Measurements from ENCODE around the gene FCHSD1. TPM values are rescaled to one million over a fixed set of nuclear protein-coding genes. Genes with fewer than 3 reads are reported as not detected.

Gene FCHSD1
- total RNA-seq, 1 donor: 22.4 TPM

GRCh38 chr5:141695627-141696215 is 44.5 kb upstream of the FCHSD1 start:
- H3K79me2 ChIP-seq (ENCODE audit: insufficient read depth, low read length): no peaks in the 10 kb centered on the region
- no peak overlapping the region for H2AFZ ChIP-seq (ENCODE audit: low read length)
- no peak overlapping the region for H3K27ac ChIP-seq (ENCODE audit: low read depth, low read length)
- TF ChIP-seq CTCF (IDR thresholded peaks at IDR 0.05; ENCODE audit: extremely low read depth, low read depth, low read length): no peak
- H3K9me3 ChIP-seq (ENCODE audit: low read depth, low read length): no peaks in the 10 kb centered on the region
- no peak overlapping the region for H3K4me3 ChIP-seq (ENCODE audit: insufficient read depth, low read length)
- peaks cover 21% of the 10 kb centered on the region for H3K4me1 ChIP-seq (ENCODE audit: insufficient read depth, low read length)
- H3K4me2 ChIP-seq (ENCODE audit: insufficient read depth, low read length): no peak overlapping the region
- no peaks in the 10 kb centered on the region for H4K20me1 ChIP-seq (ENCODE audit: insufficient read depth, low read length)
- no peaks in the 10 kb centered on the region for H3K36me3 ChIP-seq (ENCODE audit: insufficient read depth, low read length)
- DNase-seq (ENCODE audit: insufficient read length, low spot score, missing footprints): peak; percentile 68
- peaks cover 35% of the 10 kb centered on the region for H3K27me3 ChIP-seq (ENCODE audit: insufficient read depth, low read length)

- H3K4me3 ChIP-seq (ENCODE audit: insufficient read depth, low read length): no peak overlapping the region
- H3K4me2 ChIP-seq (ENCODE audit: insufficient read depth, low read length): no peak overlapping the region
- H2AFZ ChIP-seq (ENCODE audit: low read length): no peak overlapping the region
- peak; percentile 26 for DNase-seq (ENCODE audit: insufficient read length, low spot score, missing footprints)
- H3K79me2 ChIP-seq (ENCODE audit: insufficient read depth, low read length): no peaks in the 10 kb centered on the region
- H3K4me1 ChIP-seq (ENCODE audit: insufficient read depth, low read length): peaks cover 21% of the 10 kb centered on the region
- H4K20me1 ChIP-seq (ENCODE audit: insufficient read depth, low read length): no peaks in the 10 kb centered on the region
- H3K9me3 ChIP-seq (ENCODE audit: low read depth, low read length): no peaks in the 10 kb centered on the region
- H3K36me3 ChIP-seq (ENCODE audit: insufficient read depth, low read length): no peaks in the 10 kb centered on the region
- no peak for TF ChIP-seq CTCF (IDR thresholded peaks at IDR 0.05; ENCODE audit: extremely low read depth, low read depth, low read length)
- H3K27ac ChIP-seq (ENCODE audit: low read depth, low read length): no peak overlapping the region
- peaks cover 35% of the 10 kb centered on the region for H3K27me3 ChIP-seq (ENCODE audit: insufficient read depth, low read length)
Observed at GRCh38 chr5:141694479-141694878, 43.3 kb upstream of the FCHSD1 start.

DNA sequence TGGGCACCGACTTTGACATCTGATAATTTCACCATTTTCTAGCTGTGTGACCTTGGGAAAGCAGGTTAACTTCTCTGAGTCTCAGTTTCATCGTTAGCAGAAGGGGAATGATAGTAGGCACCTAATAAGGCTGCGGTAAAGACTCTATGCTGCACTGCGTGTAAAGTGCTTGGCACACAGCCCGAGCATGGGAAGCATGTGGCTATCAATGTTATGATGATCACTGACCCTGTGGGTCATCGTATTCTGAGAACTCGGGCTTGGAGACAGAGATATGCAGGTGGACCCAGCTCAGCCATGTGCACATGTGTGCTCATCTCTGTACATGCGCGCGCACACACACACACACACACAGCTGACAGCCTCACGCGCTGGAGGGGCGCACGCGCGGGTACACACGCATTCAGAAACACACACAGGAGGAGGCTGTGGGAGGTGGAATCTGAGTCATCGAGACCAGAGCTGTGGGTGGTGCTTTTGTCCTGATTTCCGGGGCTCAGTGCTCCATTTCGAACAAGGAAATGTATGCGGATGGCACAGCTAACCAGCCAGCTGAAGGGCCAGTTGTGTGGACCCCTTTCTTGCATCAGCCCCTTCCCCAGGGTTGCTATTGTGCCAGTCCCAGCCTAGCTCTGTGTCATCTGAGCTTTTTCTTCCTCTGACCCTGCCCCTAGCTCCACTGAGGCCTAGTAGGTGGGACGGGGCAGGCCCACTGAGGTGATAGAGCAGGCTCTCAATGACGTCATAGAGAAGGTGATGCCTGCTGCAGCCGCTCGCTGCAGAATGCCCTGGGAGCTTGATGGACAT is 41.9 kb upstream of the FCHSD1 start:
- H3K27me3 ChIP-seq (ENCODE audit: insufficient read depth, low read length): peaks cover 34% of the 10 kb centered on the region
- no peak overlapping the region for H3K4me3 ChIP-seq (ENCODE audit: insufficient read depth, low read length)
- no peak overlapping the region for H3K4me2 ChIP-seq (ENCODE audit: insufficient read depth, low read length)
- no peaks in the 10 kb centered on the region for H4K20me1 ChIP-seq (ENCODE audit: insufficient read depth, low read length)
- H3K9me3 ChIP-seq (ENCODE audit: low read depth, low read length): no peaks in the 10 kb centered on the region
- H3K4me1 ChIP-seq (ENCODE audit: insufficient read depth, low read length): peaks cover 21% of the 10 kb centered on the region
- no peak overlapping the region for H3K27ac ChIP-seq (ENCODE audit: low read depth, low read length)
- H2AFZ ChIP-seq (ENCODE audit: low read length): peak overlapping the region; percentile 56
- no peak for TF ChIP-seq CTCF (IDR thresholded peaks at IDR 0.05; ENCODE audit: extremely low read depth, low read depth, low read length)
- H3K36me3 ChIP-seq (ENCODE audit: insufficient read depth, low read length): no peaks in the 10 kb centered on the region
- no peaks in the 10 kb centered on the region for H3K79me2 ChIP-seq (ENCODE audit: insufficient read depth, low read length)
- DNase-seq (ENCODE audit: insufficient read length, low spot score, missing footprints): peak; percentile 84

- H3K27me3 ChIP-seq (ENCODE audit: insufficient read depth, low read length): peaks cover 29% of the 10 kb centered on the region
- peak overlapping the region; percentile 90 for H3K4me2 ChIP-seq (ENCODE audit: insufficient read depth, low read length)
- H3K4me3 ChIP-seq (ENCODE audit: insufficient read depth, low read length): peak overlapping the region; percentile 65
- peak overlapping the region; percentile 80 for H2AFZ ChIP-seq (ENCODE audit: low read length)
- H3K9me3 ChIP-seq (ENCODE audit: low read depth, low read length): no peaks in the 10 kb centered on the region
- no peaks in the 10 kb centered on the region for H4K20me1 ChIP-seq (ENCODE audit: insufficient read depth, low read length)
- no peak overlapping the region for H3K27ac ChIP-seq (ENCODE audit: low read depth, low read length)
- peaks cover 21% of the 10 kb centered on the region for H3K4me1 ChIP-seq (ENCODE audit: insufficient read depth, low read length)
- DNase-seq (ENCODE audit: insufficient read length, low spot score, missing footprints): no peak
- H3K36me3 ChIP-seq (ENCODE audit: insufficient read depth, low read length): no peaks in the 10 kb centered on the region
- no peaks in the 10 kb centered on the region for H3K79me2 ChIP-seq (ENCODE audit: insufficient read depth, low read length)
- TF ChIP-seq CTCF (IDR thresholded peaks at IDR 0.05; ENCODE audit: extremely low read depth, low read depth, low read length): no peak
Observed at GRCh38 chr5:141692533-141692888, 41.3 kb upstream of the FCHSD1 start.

Data from osteoblast (primary cell).